Measurements from ENCODE around the gene ZBTB3.

ZBTB3 gene

GRCh38 chr11:62771144-62772021, 17.4 kb upstream of the ZBTB3 start, which contains the start of gene TAF6L (continued):
- TF ChIP-seq ZNF280D (tag by site-specific recombination; IDR thresholded peaks at IDR 0.05) (no peak), MEIS1 (CRISPR knock-in tag; IDR thresholded peaks at IDR 0.05; ENCODE audit: borderline replicate concordance) (no peak), ZBTB17 (tag by site-specific recombination; IDR thresholded peaks at IDR 0.05) (peak; percentile 71), ZXDB (tag by site-specific recombination; IDR thresholded peaks at IDR 0.05) (peak; percentile 69; the same call in 1 of the 2 replicates), ZBTB11 (tag by site-specific recombination; conservative IDR thresholded peaks at IDR 0.05; ENCODE audit: low read depth) (no peak), ZNF37A (tag by site-specific recombination; IDR thresholded peaks at IDR 0.05) (no peak), ZNF518A (tag by site-specific recombination; conservative IDR thresholded peaks at IDR 0.05; ENCODE audit: low read depth) (no peak), ZNF112 (tag by site-specific recombination; IDR thresholded peaks at IDR 0.05) (no peak), ZNF843 (tag by site-specific recombination; IDR thresholded peaks at IDR 0.05) (peak; percentile 44; the same call in 1 of the 2 replicates), BCL11B (tag by site-specific recombination; IDR thresholded peaks at IDR 0.05; ENCODE audit: low read depth) (peak; percentile 99), ZNF561 (tag by site-specific recombination; IDR thresholded peaks at IDR 0.05; ENCODE audit: borderline replicate concordance) (no peak), ZNF24 (tag by site-specific recombination; IDR thresholded peaks at IDR 0.05) (0 out of 2 replicates have a peak, but pooled peaks have one; percentile 50), GLI2 (tag by site-specific recombination; IDR thresholded peaks at IDR 0.05; ENCODE audit: borderline replicate concordance, low read depth) (no peak), ZNF175 (tag by site-specific recombination; IDR thresholded peaks at IDR 0.05) (no peak), ELK4 (IDR thresholded peaks at IDR 0.05; ENCODE audit: borderline replicate concordance, low read depth, low read length) (no peak)
- TF ChIP-seq, protein P1, sequence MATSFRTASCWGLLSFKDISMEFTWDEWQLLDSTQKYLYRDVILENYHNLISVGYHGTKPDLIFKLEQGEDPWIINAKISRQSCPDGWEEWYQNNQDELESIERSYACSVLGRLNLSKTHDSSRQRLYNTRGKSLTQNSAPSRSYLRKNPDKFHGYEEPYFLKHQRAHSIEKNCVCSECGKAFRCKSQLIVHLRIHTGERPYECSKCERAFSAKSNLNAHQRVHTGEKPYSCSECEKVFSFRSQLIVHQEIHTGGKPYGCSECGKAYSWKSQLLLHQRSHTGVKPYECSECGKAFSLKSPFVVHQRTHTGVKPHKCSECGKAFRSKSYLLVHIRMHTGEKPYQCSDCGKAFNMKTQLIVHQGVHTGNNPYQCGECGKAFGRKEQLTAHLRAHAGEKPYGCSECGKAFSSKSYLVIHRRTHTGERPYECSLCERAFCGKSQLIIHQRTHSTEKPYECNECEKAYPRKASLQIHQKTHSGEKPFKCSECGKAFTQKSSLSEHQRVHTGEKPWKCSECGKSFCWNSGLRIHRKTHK (tag by site-specific recombination; IDR thresholded peaks at IDR 0.05): no peak
- TF ChIP-seq, protein P2, sequence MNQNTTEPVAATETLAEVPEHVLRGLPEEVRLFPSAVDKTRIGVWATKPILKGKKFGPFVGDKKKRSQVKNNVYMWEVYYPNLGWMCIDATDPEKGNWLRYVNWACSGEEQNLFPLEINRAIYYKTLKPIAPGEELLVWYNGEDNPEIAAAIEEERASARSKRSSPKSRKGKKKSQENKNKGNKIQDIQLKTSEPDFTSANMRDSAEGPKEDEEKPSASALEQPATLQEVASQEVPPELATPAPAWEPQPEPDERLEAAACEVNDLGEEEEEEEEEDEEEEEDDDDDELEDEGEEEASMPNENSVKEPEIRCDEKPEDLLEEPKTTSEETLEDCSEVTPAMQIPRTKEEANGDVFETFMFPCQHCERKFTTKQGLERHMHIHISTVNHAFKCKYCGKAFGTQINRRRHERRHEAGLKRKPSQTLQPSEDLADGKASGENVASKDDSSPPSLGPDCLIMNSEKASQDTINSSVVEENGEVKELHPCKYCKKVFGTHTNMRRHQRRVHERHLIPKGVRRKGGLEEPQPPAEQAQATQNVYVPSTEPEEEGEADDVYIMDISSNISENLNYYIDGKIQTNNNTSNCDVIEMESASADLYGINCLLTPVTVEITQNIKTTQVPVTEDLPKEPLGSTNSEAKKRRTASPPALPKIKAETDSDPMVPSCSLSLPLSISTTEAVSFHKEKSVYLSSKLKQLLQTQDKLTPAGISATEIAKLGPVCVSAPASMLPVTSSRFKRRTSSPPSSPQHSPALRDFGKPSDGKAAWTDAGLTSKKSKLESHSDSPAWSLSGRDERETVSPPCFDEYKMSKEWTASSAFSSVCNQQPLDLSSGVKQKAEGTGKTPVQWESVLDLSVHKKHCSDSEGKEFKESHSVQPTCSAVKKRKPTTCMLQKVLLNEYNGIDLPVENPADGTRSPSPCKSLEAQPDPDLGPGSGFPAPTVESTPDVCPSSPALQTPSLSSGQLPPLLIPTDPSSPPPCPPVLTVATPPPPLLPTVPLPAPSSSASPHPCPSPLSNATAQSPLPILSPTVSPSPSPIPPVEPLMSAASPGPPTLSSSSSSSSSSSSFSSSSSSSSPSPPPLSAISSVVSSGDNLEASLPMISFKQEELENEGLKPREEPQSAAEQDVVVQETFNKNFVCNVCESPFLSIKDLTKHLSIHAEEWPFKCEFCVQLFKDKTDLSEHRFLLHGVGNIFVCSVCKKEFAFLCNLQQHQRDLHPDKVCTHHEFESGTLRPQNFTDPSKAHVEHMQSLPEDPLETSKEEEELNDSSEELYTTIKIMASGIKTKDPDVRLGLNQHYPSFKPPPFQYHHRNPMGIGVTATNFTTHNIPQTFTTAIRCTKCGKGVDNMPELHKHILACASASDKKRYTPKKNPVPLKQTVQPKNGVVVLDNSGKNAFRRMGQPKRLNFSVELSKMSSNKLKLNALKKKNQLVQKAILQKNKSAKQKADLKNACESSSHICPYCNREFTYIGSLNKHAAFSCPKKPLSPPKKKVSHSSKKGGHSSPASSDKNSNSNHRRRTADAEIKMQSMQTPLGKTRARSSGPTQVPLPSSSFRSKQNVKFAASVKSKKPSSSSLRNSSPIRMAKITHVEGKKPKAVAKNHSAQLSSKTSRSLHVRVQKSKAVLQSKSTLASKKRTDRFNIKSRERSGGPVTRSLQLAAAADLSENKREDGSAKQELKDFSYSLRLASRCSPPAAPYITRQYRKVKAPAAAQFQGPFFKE (tag by site-specific recombination; IDR thresholded peaks at IDR 0.05; ENCODE audit: borderline replicate concordance): no peak

All from HEK293 (cell line).